ENCODE results near the gene CASP6.

CASP6 gene

GRCh38 chr4:109640644-109641043, 62.6 kb downstream of the CASP6 start:
- Histone ChIP-seq H3K4me3 (ENCODE audit: low read depth, low read length) (no peak overlapping the region), H3K27me3 (ENCODE audit: control insufficient read depth, insufficient read depth, low read length) (no peaks in the 10 kb centered on the region), H3K9ac (ENCODE audit: low read length) (no peak overlapping the region), H3K36me3 (ENCODE audit: control insufficient read depth, insufficient read depth, low read length) (no peaks in the 10 kb centered on the region), H3K9me3 (ENCODE audit: control insufficient read depth, insufficient read depth, low read depth, low read length) (peaks cover 20% of the 10 kb centered on the region), H3K27ac (ENCODE audit: low read depth, low read length) (no peak overlapping the region), H3K4me1 (ENCODE audit: control insufficient read depth, insufficient read depth, low read length) (peaks cover 5% of the 10 kb centered on the region; the same call in 1 of the 2 replicates)
